ENCODE measurements around the gene EMID1.

DNA sequence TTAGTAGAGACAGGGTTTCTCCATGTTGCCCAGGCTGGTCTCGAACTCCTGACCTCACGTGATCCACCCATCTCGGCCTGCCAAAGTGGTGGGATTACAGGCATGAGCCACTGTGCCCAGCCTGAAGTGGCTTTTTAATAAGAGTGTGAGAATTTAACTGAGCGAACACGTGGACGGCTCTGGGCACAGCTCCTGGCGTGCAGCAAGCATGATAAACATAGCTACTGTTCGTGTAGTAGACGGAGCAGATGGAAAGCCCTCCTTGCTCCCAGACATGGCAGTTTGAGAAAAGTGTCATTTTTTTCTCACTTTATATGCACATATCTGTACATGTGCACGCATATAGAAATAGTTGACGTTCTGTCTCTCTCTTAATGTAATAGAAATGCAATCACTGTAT lies 7.0 kb downstream of the EMID1 start:
- TF ChIP-seq MYC (IDR thresholded peaks at IDR 0.05; ENCODE audit: low read depth, low read length): no peak
- TF ChIP-seq, protein P1, sequence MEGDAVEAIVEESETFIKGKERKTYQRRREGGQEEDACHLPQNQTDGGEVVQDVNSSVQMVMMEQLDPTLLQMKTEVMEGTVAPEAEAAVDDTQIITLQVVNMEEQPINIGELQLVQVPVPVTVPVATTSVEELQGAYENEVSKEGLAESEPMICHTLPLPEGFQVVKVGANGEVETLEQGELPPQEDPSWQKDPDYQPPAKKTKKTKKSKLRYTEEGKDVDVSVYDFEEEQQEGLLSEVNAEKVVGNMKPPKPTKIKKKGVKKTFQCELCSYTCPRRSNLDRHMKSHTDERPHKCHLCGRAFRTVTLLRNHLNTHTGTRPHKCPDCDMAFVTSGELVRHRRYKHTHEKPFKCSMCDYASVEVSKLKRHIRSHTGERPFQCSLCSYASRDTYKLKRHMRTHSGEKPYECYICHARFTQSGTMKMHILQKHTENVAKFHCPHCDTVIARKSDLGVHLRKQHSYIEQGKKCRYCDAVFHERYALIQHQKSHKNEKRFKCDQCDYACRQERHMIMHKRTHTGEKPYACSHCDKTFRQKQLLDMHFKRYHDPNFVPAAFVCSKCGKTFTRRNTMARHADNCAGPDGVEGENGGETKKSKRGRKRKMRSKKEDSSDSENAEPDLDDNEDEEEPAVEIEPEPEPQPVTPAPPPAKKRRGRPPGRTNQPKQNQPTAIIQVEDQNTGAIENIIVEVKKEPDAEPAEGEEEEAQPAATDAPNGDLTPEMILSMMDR (IDR thresholded peaks at IDR 0.05; ENCODE audit: low read depth, low read length): no peak

Measured in NB4 (cell line).